GM06990 (cell line): Measurements from ENCODE around the gene CNBD2.
"Not testable (repeated sequence)": the region's sequence is repeated elsewhere in the genome, so short reads cannot be mapped to it uniquely, and the experiment has no call there.

Experiments used
- DNase-seq: peaks from one replicate; pipeline ENCODE4 v3.0.0-alpha.2; 2011; ENCODE audit not compliant: insufficient read length; ENCODE audit errors: extremely low read depth
- H3K27me3 ChIP-seq: replicated peaks from 2 replicates; pipeline ENCODE4 v1.6.0; 2011; ENCODE audit warnings: low read length; ENCODE audit not compliant: control insufficient read depth, insufficient read depth
- H3K36me3 ChIP-seq: 2 replicates; pipeline ENCODE4 v1.5.1; 2011; ENCODE audit warnings: low read length; ENCODE audit not compliant: control insufficient read depth, insufficient read depth
- H3K4me3 ChIP-seq: replicated peaks from 2 replicates; pipeline ENCODE4 v1.5.1; 2011; ENCODE audit warnings: low read depth, mild to moderate bottlenecking, control low read depth, low read length
- CTCF ChIP-seq: IDR thresholded peaks from 2 replicates; pipeline ENCODE4 v1.5.1; 2011; ENCODE audit warnings: low read length, control low read depth, mild to moderate bottlenecking, inconsistent platforms; ENCODE audit not compliant: insufficient read depth, poor library complexity, severe bottlenecking

The CNBD2 gene

GRCh38 chr20:35942243-35942642, 26.1 kb upstream of the CNBD2 start:
- no peaks in the 10 kb centered on the region for H3K27me3 ChIP-seq
- DNase-seq, result no peak
- peaks cover 11% of the 10 kb centered on the region for H3K36me3 ChIP-seq
- TF ChIP-seq CTCF, result no peak
- no peak overlapping the region for H3K4me3 ChIP-seq

- Histone ChIP-seq H3K4me3 (no peak overlapping the region), H3K36me3 (peaks cover 7% of the 10 kb centered on the region), H3K27me3 (no peaks in the 10 kb centered on the region)
- DNase-seq, result peak; percentile 23
- TF ChIP-seq CTCF, result peak; percentile 57
These were observed 20.9 kb upstream of the CNBD2 start for GRCh38 chr20:35947489-35947888.

GRCh38 chr20:35947907-35948306, 20.5 kb upstream of the CNBD2 start:
- DNase-seq, result no peak
- no peak for TF ChIP-seq CTCF
- H3K27me3 ChIP-seq, result no peaks in the 10 kb centered on the region
- no peak overlapping the region for H3K4me3 ChIP-seq
- peaks cover 7% of the 10 kb centered on the region for H3K36me3 ChIP-seq

- H3K36me3 ChIP-seq, result peaks cover 7% of the 10 kb centered on the region
- no peak overlapping the region for H3K4me3 ChIP-seq
- TF ChIP-seq CTCF, result no peak
- DNase-seq, result no peak
- H3K27me3 ChIP-seq, result no peaks in the 10 kb centered on the region
These were observed 18.3 kb upstream of the CNBD2 start for GRCh38 chr20:35950093-35950492.

GRCh38 chr20:35952080-35952479, 16.3 kb upstream of the CNBD2 start:
- H3K27me3 ChIP-seq, DNase-seq, H3K36me3 ChIP-seq, H3K4me3 ChIP-seq: not testable (repeated sequence)

GRCh38 chr20:35952480-35953386, 15.7 kb upstream of the CNBD2 start:
- H3K36me3 ChIP-seq, result peaks cover 3% of the 10 kb centered on the region; the same call in 1 of the 2 replicates
- TF ChIP-seq CTCF, result no peak
- H3K27me3 ChIP-seq, result no peaks in the 10 kb centered on the region
- H3K4me3 ChIP-seq, result peak overlapping the region; percentile 92
- DNase-seq, result no peak
